Measurements from ENCODE around the gene MICAL1.

Gene MICAL1

GRCh38 chr6:109475625-109476024 lies 20.1 kb upstream of the MICAL1 start:
- Histone ChIP-seq H3K36me3 (peaks cover 34 to 64% (median 61%) of the 10 kb centered on the region in 3 donors), H3K4me3 (no peak overlapping the region), H3K9me3 (no peaks in the 10 kb centered on the region), H3K27ac (no peak overlapping the region), H3K27me3 (no peaks in the 10 kb centered on the region), H3K4me1 (peaks cover 0 to 38% (median 18%) of the 10 kb centered on the region in 4 donors)
- no peak for TF ChIP-seq CTCF (IDR thresholded peaks at IDR 0.05)
- intact Hi-C loops (cut with DNase I; ENCODE audit: low total_unique reads): no loop called here
- no peak for DNase-seq

- no peak for TF ChIP-seq CTCF (IDR thresholded peaks at IDR 0.05)
- Histone ChIP-seq H3K4me3 (no peak overlapping the region), H3K36me3 (peaks cover 34 to 70% (median 67%) of the 10 kb centered on the region in 3 donors), H3K27me3 (no peaks in the 10 kb centered on the region), H3K27ac (no peak overlapping the region), H3K4me1 (peaks cover 0 to 31% (median 14%) of the 10 kb centered on the region in 4 donors), H3K9me3 (no peaks in the 10 kb centered on the region)
- intact Hi-C loops (cut with DNase I; ENCODE audit: low total_unique reads): no loop called here
- DNase-seq: no peak
Observed at GRCh38 chr6:109474995-109475394, 19.4 kb upstream of the MICAL1 start.

DNA sequence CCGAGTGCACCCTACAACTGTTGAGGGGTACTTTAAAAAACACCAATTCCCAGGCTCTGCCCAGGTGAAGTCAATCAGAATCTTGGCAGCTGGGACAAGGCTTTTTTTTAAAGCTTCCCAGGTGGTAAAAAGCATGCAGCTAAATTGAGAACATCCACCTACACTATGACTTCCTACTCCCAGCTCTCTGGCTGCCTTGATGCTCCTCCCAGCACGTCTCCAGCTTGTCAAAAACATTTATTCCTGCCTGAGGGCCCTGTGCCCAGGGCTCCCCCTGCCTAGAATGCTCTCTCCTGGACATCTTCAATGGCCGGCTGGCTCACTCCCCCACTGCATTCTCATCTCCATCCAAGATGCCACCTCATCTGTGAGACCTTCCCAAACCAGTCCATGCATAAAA lies 17.5 kb upstream of the MICAL1 start:
- peaks cover 0 to 12% (median 3%) of the 10 kb centered on the region in 4 donors for H3K4me1 ChIP-seq
- intact Hi-C loops (cut with DNase I; ENCODE audit: low total_unique reads): no loop called here
- no peaks in the 10 kb centered on the region for H3K9me3 ChIP-seq
- no peaks in the 10 kb centered on the region for H3K27me3 ChIP-seq
- H3K36me3 ChIP-seq: peaks cover 39 to 85% (median 83%) of the 10 kb centered on the region in 3 donors
- no peak overlapping the region for H3K4me3 ChIP-seq
- DNase-seq: no peak
- no peak overlapping the region for H3K27ac ChIP-seq
- TF ChIP-seq CTCF (IDR thresholded peaks at IDR 0.05): no peak

GRCh38 chr6:109472132-109472995 lies 16.8 kb upstream of the MICAL1 start:
- TF ChIP-seq CTCF (IDR thresholded peaks at IDR 0.05): no peak
- H3K27ac ChIP-seq: no peak overlapping the region
- peaks cover 0 to 5% (median 0%) of the 10 kb centered on the region in 4 donors for H3K4me1 ChIP-seq
- no peaks in the 10 kb centered on the region for H3K27me3 ChIP-seq
- H3K36me3 ChIP-seq: peaks cover 40 to 92% (median 91%) of the 10 kb centered on the region in 3 donors
- intact Hi-C loops (cut with DNase I; ENCODE audit: low total_unique reads): no loop called here
- H3K9me3 ChIP-seq: no peaks in the 10 kb centered on the region
- DNase-seq: no peak
- no peak overlapping the region for H3K4me3 ChIP-seq

- Histone ChIP-seq H3K36me3 (peaks cover 51 to 99% (median 96%) of the 10 kb centered on the region in 3 donors), H3K27ac (no peak overlapping the region), H3K9me3 (no peaks in the 10 kb centered on the region), H3K27me3 (no peaks in the 10 kb centered on the region), H3K4me3 (no peak overlapping the region), H3K4me1 (no peaks in the 10 kb centered on the region)
- intact Hi-C loops (cut with DNase I; ENCODE audit: low total_unique reads): no loop called here
- TF ChIP-seq CTCF (IDR thresholded peaks at IDR 0.05): no peak
- DNase-seq: no peak
Observed at GRCh38 chr6:109471105-109471810, 15.7 kb upstream of the MICAL1 start.

Measured in tibial artery (tissue), 4 donors.